T-helper 1 cell treated with Interleukin-12 subunit alpha and Interleukin-12 subunit beta and Interleukin-4 antibody, amounts not matched to agents 30 μg/mL and 1 μg/mL, for 36 hours (primary cell): ENCODE results near the gene LETM1.

ENCODE experiments used
- H3K27ac Mint-ChIP-seq: one replicate; pipeline ENCODE4 v1.8.0; 2021; ENCODE audit warnings: mild to moderate bottlenecking, mixed read lengths
- H3K27me3 Mint-ChIP-seq: one replicate; pipeline ENCODE4 v1.8.0; 2021; ENCODE audit warnings: low read depth, mixed read lengths
- H3K36me3 Mint-ChIP-seq: one replicate; pipeline ENCODE4 v1.8.0; 2021; ENCODE audit warnings: low read depth, mixed read lengths
- H3K4me1 Mint-ChIP-seq: one replicate; pipeline ENCODE4 v1.8.0; 2021; ENCODE audit warnings: low read depth, mixed read lengths
- H3K4me3 Mint-ChIP-seq: one replicate; pipeline ENCODE4 v1.8.0; 2021; ENCODE audit warnings: mild to moderate bottlenecking, moderate library complexity, mixed read lengths
- H3K9me3 Mint-ChIP-seq: one replicate; pipeline ENCODE4 v1.8.0; 2021; ENCODE audit warnings: mixed read lengths

LETM1 gene

GRCh38 chr4:1885414-1885813 is 29.5 kb upstream of the LETM1 start:
- Mint-ChIP-seq H3K27me3 (no peaks in the 10 kb centered on the region), H3K9me3 (no peaks in the 10 kb centered on the region), H3K4me1 (peaks cover 38% of the 10 kb centered on the region), H3K4me3 (no peak overlapping the region), H3K36me3 (peaks cover 18% of the 10 kb centered on the region), H3K27ac (peak overlapping the region; percentile 52)

- no peaks in the 10 kb centered on the region for H3K9me3 Mint-ChIP-seq
- H3K27me3 Mint-ChIP-seq, result no peaks in the 10 kb centered on the region
- peaks cover 19% of the 10 kb centered on the region for H3K36me3 Mint-ChIP-seq
- H3K4me3 Mint-ChIP-seq, result no peak overlapping the region
- peak overlapping the region; percentile 55 for H3K27ac Mint-ChIP-seq
- H3K4me1 Mint-ChIP-seq, result peaks cover 51% of the 10 kb centered on the region
Measured at GRCh38 chr4:1883583-1883982, 27.6 kb upstream of the LETM1 start.

GRCh38 chr4:1882850-1883271 is 26.9 kb upstream of the LETM1 start:
- Mint-ChIP-seq H3K27ac (peak overlapping the region; percentile 68), H3K4me3 (no peak overlapping the region), H3K36me3 (peaks cover 19% of the 10 kb centered on the region), H3K27me3 (no peaks in the 10 kb centered on the region), H3K4me1 (peaks cover 53% of the 10 kb centered on the region), H3K9me3 (no peaks in the 10 kb centered on the region)

GRCh38 chr4:1880332-1880731 is 24.4 kb upstream of the LETM1 start:
- H3K27me3 Mint-ChIP-seq, result no peaks in the 10 kb centered on the region
- H3K27ac Mint-ChIP-seq, result peak overlapping the region; percentile 26
- H3K4me3 Mint-ChIP-seq, result no peak overlapping the region
- peaks cover 16% of the 10 kb centered on the region for H3K36me3 Mint-ChIP-seq
- no peaks in the 10 kb centered on the region for H3K9me3 Mint-ChIP-seq
- peaks cover 49% of the 10 kb centered on the region for H3K4me1 Mint-ChIP-seq

- Mint-ChIP-seq H3K27me3 (no peaks in the 10 kb centered on the region), H3K4me1 (peaks cover 53% of the 10 kb centered on the region), H3K4me3 (no peak overlapping the region), H3K9me3 (no peaks in the 10 kb centered on the region), H3K27ac (peak overlapping the region; percentile 72), H3K36me3 (peaks cover 17% of the 10 kb centered on the region)
Measured at GRCh38 chr4:1879485-1879884, 23.5 kb upstream of the LETM1 start.

- no peaks in the 10 kb centered on the region for H3K27me3 Mint-ChIP-seq
- H3K4me3 Mint-ChIP-seq, result peak overlapping the region; percentile 4
- H3K36me3 Mint-ChIP-seq, result peaks cover 8% of the 10 kb centered on the region
- H3K9me3 Mint-ChIP-seq, result no peaks in the 10 kb centered on the region
- H3K27ac Mint-ChIP-seq, result peak overlapping the region; percentile 97
- peaks cover 48% of the 10 kb centered on the region for H3K4me1 Mint-ChIP-seq
Measured at GRCh38 chr4:1874201-1874600, 18.2 kb upstream of the LETM1 start.

- H3K27ac Mint-ChIP-seq, result peak overlapping the region; percentile 97
- H3K4me1 Mint-ChIP-seq, result peaks cover 48% of the 10 kb centered on the region
- peaks cover 8% of the 10 kb centered on the region for H3K36me3 Mint-ChIP-seq
Measured at GRCh38 chr4:1873776-1874175, 17.8 kb upstream of the LETM1 start.

GRCh38 chr4:1873291-1873690 is 17.3 kb upstream of the LETM1 start:
- Mint-ChIP-seq H3K4me1 (peaks cover 43% of the 10 kb centered on the region), H3K9me3 (no peaks in the 10 kb centered on the region), H3K27ac (peak overlapping the region; percentile 97), H3K36me3 (peaks cover 8% of the 10 kb centered on the region), H3K27me3 (no peaks in the 10 kb centered on the region), H3K4me3 (peak overlapping the region; percentile 99)

More at GRCh38 chr4:1873776-1874175, 17.8 kb upstream of the LETM1 start:
- H3K4me3 Mint-ChIP-seq, result peak overlapping the region; percentile 99
- H3K27me3 Mint-ChIP-seq, result no peaks in the 10 kb centered on the region
- no peaks in the 10 kb centered on the region for H3K9me3 Mint-ChIP-seq

- Mint-ChIP-seq H3K36me3 (peaks cover 8% of the 10 kb centered on the region), H3K4me1 (peaks cover 42% of the 10 kb centered on the region), H3K27me3 (no peaks in the 10 kb centered on the region), H3K27ac (peak overlapping the region; percentile 97), H3K9me3 (no peaks in the 10 kb centered on the region), H3K4me3 (peak overlapping the region; percentile 99)
Measured at GRCh38 chr4:1872870-1873269, 16.9 kb upstream of the LETM1 start.

GRCh38 chr4:1871471-1872021 is 15.6 kb upstream of the LETM1 start:
- Mint-ChIP-seq H3K27me3 (no peaks in the 10 kb centered on the region), H3K36me3 (peaks cover 4% of the 10 kb centered on the region), H3K9me3 (no peaks in the 10 kb centered on the region), H3K4me1 (peaks cover 35% of the 10 kb centered on the region), H3K27ac (no peak overlapping the region), H3K4me3 (no peak overlapping the region)

GRCh38 chr4:1870578-1871443 is 14.9 kb upstream of the LETM1 start, which contains the start of gene NSD2:
Gene NSD2, plus strand, starts transcription at chr4:1871393. Its CDS starts 29,262 bp downstream, at chr4:1900655.
- Mint-ChIP-seq H3K27me3 (no peaks in the 10 kb centered on the region), H3K9me3 (no peaks in the 10 kb centered on the region), H3K27ac (peak within 1 kb of the TSS; percentile 97), H3K36me3 (peaks cover 4% of the 10 kb centered on the region), H3K4me3 (peak within 1 kb of the TSS; percentile 99), H3K4me1 (peaks cover 35% of the 10 kb centered on the region)

- peak overlapping the region; percentile 97 for H3K27ac Mint-ChIP-seq
- H3K4me1 Mint-ChIP-seq, result peaks cover 35% of the 10 kb centered on the region
- H3K36me3 Mint-ChIP-seq, result peaks cover 4% of the 10 kb centered on the region
- no peaks in the 10 kb centered on the region for H3K9me3 Mint-ChIP-seq
- H3K27me3 Mint-ChIP-seq, result no peaks in the 10 kb centered on the region
- peak overlapping the region; percentile 89 for H3K4me3 Mint-ChIP-seq
Measured at GRCh38 chr4:1870328-1870577, 14.3 kb upstream of the LETM1 start.

GRCh38 chr4:1869530-1870327 is 13.8 kb upstream of the LETM1 start:
- peak overlapping the region; percentile 97 for H3K27ac Mint-ChIP-seq
- peak overlapping the region; percentile 89 for H3K4me3 Mint-ChIP-seq
- peaks cover 33% of the 10 kb centered on the region for H3K4me1 Mint-ChIP-seq
- H3K9me3 Mint-ChIP-seq, result no peaks in the 10 kb centered on the region
- H3K27me3 Mint-ChIP-seq, result no peaks in the 10 kb centered on the region
- peaks cover 4% of the 10 kb centered on the region for H3K36me3 Mint-ChIP-seq

- Mint-ChIP-seq H3K9me3 (no peaks in the 10 kb centered on the region), H3K4me3 (no peak overlapping the region), H3K27ac (no peak overlapping the region), H3K27me3 (no peaks in the 10 kb centered on the region), H3K4me1 (peaks cover 24% of the 10 kb centered on the region), H3K36me3 (peaks cover 3% of the 10 kb centered on the region)
Measured at GRCh38 chr4:1868912-1869311, 13.0 kb upstream of the LETM1 start.
